Measurements from ENCODE around the gene HTT. TPM values are rescaled to one million over a fixed set of nuclear protein-coding genes. Genes with fewer than 3 reads are reported as not detected.

The HTT gene
- polyA plus RNA-seq, 2 of the 4 experiments (the other 2 are of a cell fraction): 14.5 to 16.9 TPM

GRCh38 chr4:3248178-3248480 is 173.6 kb downstream of the HTT start (continued):
- no peak for TF ChIP-seq REST (IDR thresholded peaks at IDR 0.05)

DNA sequence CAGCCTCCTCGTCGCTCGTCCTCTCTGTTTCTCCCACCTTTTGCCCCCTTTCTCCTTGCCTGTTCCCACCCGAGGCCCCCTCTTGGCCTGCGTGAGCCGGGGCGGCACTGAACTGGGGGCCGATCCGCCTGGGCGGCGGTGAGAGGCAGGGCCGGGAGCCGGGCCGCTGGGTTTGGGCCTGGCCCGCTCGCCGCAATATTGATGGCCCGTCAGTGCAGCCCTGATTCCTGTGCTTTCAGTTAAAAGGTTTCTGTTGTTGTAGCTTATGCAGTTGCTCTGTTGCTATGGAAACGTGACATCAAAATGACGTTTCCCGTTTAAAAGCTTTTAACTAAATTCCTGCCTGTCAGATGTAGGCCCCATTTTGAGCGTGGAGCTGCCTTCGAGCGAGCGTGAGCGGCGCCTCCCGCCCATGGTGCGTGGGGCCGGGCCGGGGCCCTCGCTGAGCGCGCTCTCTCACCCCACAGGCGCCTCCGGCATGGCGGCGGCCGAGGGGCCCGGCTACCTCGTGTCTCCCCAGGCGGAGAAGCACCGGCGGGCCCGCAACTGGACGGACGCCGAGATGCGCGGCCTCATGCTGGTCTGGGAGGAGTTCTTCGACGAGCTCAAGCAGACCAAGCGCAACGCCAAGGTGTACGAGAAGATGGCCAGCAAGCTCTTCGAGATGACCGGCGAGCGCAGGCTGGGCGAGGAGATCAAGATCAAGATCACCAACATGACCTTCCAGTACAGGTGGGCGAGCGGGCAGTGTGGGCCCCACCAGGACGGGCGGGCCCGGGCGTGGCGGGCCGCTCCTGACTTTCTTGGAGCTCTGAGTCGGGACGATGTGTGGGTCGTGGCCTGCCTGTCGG is 174.6 kb downstream of the HTT start, which contains the start of gene MSANTD1:
Gene MSANTD1 (plus strand): TSS at position 349 of the 851 bp plus-strand sequence. CDS start 64 bp downstream, at position 413.
- 92% methylated on average over 41 of the region's 72 CpGs for WGBS (ENCODE audit: missing lambda C conversion rate)
- no peak for FAIRE-seq
- H3K4me1 ChIP-seq: no peaks in the 10 kb centered on the region
- H3K9me3 ChIP-seq: no peaks in the 10 kb centered on the region
- no peak within 1 kb of the TSS for H3K4me3 ChIP-seq
- no peak within 1 kb of the TSS for H3K4me2 ChIP-seq
- DNase-seq (ENCODE audit: low read depth in 1 of 2, low spot score in 1 of 2): no peak
- no peak for ATAC-seq
- no peak for TF ChIP-seq PHF8 (IDR thresholded peaks at IDR 0.05; ENCODE audit: borderline replicate concordance, low read depth)
- TF ChIP-seq HOXB13 (CRISPR knock-in tag; IDR thresholded peaks at IDR 0.05; ENCODE audit: low read depth): no peak
- TF ChIP-seq SMC3 (IDR thresholded peaks at IDR 0.05): no peak
- no peak for TF ChIP-seq EP300 (IDR thresholded peaks at IDR 0.05)
- no peak for TF ChIP-seq SREBF2 (IDR thresholded peaks at IDR 0.05)
- TF ChIP-seq CHD4 (IDR thresholded peaks at IDR 0.05; ENCODE audit: borderline replicate concordance): no peak
- TF ChIP-seq FOXS1 (CRISPR knock-in tag; IDR thresholded peaks at IDR 0.05): no peak
- no peak for TF ChIP-seq MYC (IDR thresholded peaks at IDR 0.05; ENCODE audit: borderline replicate concordance, low read length)
- no peak for TF ChIP-seq POLR2A (IDR thresholded peaks at IDR 0.05; ENCODE audit: low read length)
- TF ChIP-seq EHF (CRISPR knock-in tag; IDR thresholded peaks at IDR 0.05): no peak
- TF ChIP-seq NPAS2 (CRISPR knock-in tag; IDR thresholded peaks at IDR 0.05; ENCODE audit: borderline replicate concordance): no peak
- TF ChIP-seq TP53 (CRISPR knock-in tag; IDR thresholded peaks at IDR 0.05): no peak
- TF ChIP-seq, protein P1, sequence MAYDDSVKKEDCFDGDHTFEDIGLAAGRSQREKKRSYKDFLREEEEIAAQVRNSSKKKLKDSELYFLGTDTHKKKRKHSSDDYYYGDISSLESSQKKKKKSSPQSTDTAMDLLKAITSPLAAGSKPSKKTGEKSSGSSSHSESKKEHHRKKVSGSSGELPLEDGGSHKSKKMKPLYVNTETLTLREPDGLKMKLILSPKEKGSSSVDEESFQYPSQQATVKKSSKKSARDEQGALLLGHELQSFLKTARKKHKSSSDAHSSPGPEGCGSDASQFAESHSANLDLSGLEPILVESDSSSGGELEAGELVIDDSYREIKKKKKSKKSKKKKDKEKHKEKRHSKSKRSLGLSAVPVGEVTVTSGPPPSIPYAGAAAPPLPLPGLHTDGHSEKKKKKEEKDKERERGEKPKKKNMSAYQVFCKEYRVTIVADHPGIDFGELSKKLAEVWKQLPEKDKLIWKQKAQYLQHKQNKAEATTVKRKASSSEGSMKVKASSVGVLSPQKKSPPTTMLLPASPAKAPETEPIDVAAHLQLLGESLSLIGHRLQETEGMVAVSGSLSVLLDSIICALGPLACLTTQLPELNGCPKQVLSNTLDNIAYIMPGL (CRISPR knock-in tag; IDR thresholded peaks at IDR 0.05; ENCODE audit: borderline replicate concordance): no peak
- TF ChIP-seq MAZ (IDR thresholded peaks at IDR 0.05; ENCODE audit: borderline replicate concordance, low read depth, low read length): no peak
- TF ChIP-seq HES2 (IDR thresholded peaks at IDR 0.05): no peak
- no peak for TF ChIP-seq RFX5 (IDR thresholded peaks at IDR 0.05)
- no peak for TF ChIP-seq CBX2 (IDR thresholded peaks at IDR 0.05; ENCODE audit: borderline replicate concordance, low read depth)
- CTCF ChIA-PET: interaction anchor here (0.7 to 1.1 kb wide), 5 partner anchors 23 to 231 kb away, joined by 3 read pairs; no protein-coding TSS in a partner anchor
- POLR2A ChIA-PET: no interaction called here
- H3K27ac ChIP-seq: no peak within 1 kb of the TSS
